COLO668 (cell line): Measurements from ENCODE around the gene NUP98.
"Not testable (repeated sequence)": the region's sequence is repeated elsewhere in the genome, so short reads cannot be mapped to it uniquely, and the experiment has no call there.

ENCODE experiments used
- DNase-seq: peaks from one replicate; lab custom pipeline; 2025; ENCODE audit not compliant: unreplicated experiment; lab: John Stamatoyannopoulos, UW

Gene NUP98

GRCh38 chr11:3802011-3802790 is 4.8 kb upstream of the NUP98 start:
- no peak for DNase-seq

- DNase-seq = no peak
Measured at GRCh38 chr11:3799873-3800272, 2.5 kb upstream of the NUP98 start.

- no peak for DNase-seq
Measured at GRCh38 chr11:3799143-3799542, 1.8 kb upstream of the NUP98 start.

- DNase-seq = peak; percentile 78
Measured at GRCh38 chr11:3796801-3797328, 489 bp downstream of the NUP98 start.

GRCh38 chr11:3796346-3796745 is 1.0 kb downstream of the NUP98 start:
- no peak for DNase-seq

- no peak for DNase-seq
Measured at GRCh38 chr11:3796002-3796311, 1.4 kb downstream of the NUP98 start.

GRCh38 chr11:3795131-3796001 is 2.0 kb downstream of the NUP98 start:
- no peak for DNase-seq

- not testable (repeated sequence) for DNase-seq
Measured at GRCh38 chr11:3794387-3794786, 3.0 kb downstream of the NUP98 start.

GRCh38 chr11:3786781-3787428 is 10.4 kb downstream of the NUP98 start:
- DNase-seq = no peak

GRCh38 chr11:3783611-3784010 is 13.7 kb downstream of the NUP98 start:
- no peak for DNase-seq

- DNase-seq = no peak
Measured at GRCh38 chr11:3782963-3783362, 14.4 kb downstream of the NUP98 start.

- DNase-seq = no peak
Measured at GRCh38 chr11:3781423-3781822, 15.9 kb downstream of the NUP98 start.

GRCh38 chr11:3775736-3776406 is 21.5 kb downstream of the NUP98 start:
- DNase-seq = no peak

GRCh38 chr11:3773180-3773579 is 24.2 kb downstream of the NUP98 start:
- DNase-seq = no peak

- DNase-seq = no peak
Measured at GRCh38 chr11:3767536-3767935, 29.8 kb downstream of the NUP98 start.

GRCh38 chr11:3766836-3767235 is 30.5 kb downstream of the NUP98 start:
- DNase-seq = not testable (repeated sequence)

GRCh38 chr11:3764266-3764665 is 33.1 kb downstream of the NUP98 start:
- no peak for DNase-seq

GRCh38 chr11:3755151-3755550 is 42.2 kb downstream of the NUP98 start:
- no peak for DNase-seq

GRCh38 chr11:3753110-3753509 is 44.2 kb downstream of the NUP98 start:
- DNase-seq = no peak

GRCh38 chr11:3747704-3748103 is 49.6 kb downstream of the NUP98 start:
- no peak for DNase-seq

GRCh38 chr11:3745161-3745560 is 52.2 kb downstream of the NUP98 start:
- DNase-seq = no peak
